LNCAP (cell line): Measurements from ENCODE around the gene SYCN.

Experiments
- TF ChIP-seq, protein P1 (sequence below): fragments of 450-650 bp; IDR thresholded peaks from 2 replicates; pipeline ENCODE4 v1.5.1; 2017; ENCODE audit warnings: mild to moderate bottlenecking

Gene SYCN

DNA sequence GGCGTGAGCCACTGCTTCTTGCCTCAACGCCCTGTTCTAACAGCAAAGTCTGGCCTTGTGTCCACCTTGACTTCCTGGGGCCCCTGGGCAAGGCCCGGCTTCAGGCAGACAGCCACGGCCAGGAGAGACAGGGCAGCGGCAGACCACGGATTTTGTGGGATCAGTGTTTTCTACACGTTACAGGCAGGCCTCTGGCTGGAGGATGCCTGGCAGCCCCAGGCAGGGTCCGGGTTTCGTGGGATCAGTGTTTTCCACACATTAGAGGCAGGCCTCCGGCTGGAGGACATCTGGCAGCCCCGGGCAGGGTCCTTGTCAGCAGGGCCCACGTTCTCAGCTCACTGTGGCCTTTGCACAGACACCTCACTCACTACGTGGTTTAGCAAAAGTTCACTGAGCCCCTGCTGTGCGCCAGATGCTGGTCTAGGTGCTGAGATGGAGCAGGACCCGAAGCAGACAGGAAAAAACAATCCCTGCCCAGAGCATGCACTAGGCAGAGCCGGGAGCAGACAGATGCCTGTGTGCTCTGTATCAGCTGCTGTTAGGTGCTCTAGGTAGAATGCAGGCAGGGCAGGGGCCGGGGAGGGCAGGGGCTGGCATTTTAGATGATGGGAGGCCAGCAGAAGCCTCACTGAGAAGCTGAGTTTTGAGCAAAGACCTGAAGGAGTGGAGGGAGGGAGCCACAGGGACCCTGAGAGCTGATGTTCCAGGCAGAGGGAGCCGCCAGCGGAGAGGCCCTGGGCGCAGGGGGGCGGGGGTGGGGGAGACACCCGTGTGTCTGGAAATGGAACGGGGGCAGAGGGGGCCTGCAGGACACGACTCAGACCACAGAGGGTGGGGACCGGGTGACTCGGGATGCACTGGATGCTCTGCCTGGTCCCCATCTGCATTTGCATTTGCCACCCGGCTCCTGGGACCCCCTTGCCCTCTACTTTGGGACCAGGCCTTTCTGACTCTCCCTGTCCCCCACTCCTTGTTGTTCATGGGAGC, 32.3 kb downstream of the SYCN start:
- TF ChIP-seq, protein P1, sequence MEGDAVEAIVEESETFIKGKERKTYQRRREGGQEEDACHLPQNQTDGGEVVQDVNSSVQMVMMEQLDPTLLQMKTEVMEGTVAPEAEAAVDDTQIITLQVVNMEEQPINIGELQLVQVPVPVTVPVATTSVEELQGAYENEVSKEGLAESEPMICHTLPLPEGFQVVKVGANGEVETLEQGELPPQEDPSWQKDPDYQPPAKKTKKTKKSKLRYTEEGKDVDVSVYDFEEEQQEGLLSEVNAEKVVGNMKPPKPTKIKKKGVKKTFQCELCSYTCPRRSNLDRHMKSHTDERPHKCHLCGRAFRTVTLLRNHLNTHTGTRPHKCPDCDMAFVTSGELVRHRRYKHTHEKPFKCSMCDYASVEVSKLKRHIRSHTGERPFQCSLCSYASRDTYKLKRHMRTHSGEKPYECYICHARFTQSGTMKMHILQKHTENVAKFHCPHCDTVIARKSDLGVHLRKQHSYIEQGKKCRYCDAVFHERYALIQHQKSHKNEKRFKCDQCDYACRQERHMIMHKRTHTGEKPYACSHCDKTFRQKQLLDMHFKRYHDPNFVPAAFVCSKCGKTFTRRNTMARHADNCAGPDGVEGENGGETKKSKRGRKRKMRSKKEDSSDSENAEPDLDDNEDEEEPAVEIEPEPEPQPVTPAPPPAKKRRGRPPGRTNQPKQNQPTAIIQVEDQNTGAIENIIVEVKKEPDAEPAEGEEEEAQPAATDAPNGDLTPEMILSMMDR: no peak

DNA sequence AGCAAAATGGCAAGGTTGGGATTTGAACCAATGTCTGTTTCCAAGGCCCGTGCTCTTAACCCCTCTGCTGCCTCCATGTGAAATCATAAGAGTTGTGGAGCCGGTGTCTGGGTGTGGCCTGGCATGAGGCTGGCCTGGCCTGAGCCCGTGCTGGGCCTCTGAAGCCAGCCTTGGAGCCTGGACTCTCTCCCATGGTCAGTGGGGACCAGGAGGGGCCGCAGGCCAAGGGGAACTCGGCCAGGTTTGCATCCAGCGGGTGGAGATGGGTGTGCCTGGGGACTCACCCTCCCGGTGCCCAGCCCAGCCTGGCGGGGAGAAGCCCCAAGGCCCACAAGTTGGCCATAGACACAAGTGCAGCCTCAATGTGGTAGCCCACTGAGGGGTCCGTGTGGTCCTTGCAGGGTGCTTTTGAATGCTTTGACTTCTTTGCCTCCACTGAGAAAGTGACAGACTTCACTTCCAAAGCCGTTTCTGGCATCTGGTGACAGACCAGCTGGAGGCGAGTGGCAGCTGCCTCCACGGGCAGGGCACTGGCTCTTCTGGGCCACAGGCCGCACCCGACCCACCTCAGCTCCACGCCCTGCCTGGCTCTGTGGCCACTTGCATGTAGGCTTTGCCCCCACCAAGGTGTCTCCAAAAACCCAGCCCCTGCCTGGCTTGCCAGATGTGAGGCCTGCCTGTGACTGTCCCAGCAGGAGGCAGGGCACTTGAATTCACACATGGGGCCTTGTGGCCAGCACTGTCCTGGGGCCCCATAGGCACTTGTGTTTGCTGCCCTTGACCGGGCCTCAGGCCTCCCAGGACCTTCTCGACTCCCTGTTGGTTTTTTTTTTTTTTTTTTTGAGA, 33.5 kb downstream of the SYCN start:
- TF ChIP-seq, protein P1: no peak

DNA sequence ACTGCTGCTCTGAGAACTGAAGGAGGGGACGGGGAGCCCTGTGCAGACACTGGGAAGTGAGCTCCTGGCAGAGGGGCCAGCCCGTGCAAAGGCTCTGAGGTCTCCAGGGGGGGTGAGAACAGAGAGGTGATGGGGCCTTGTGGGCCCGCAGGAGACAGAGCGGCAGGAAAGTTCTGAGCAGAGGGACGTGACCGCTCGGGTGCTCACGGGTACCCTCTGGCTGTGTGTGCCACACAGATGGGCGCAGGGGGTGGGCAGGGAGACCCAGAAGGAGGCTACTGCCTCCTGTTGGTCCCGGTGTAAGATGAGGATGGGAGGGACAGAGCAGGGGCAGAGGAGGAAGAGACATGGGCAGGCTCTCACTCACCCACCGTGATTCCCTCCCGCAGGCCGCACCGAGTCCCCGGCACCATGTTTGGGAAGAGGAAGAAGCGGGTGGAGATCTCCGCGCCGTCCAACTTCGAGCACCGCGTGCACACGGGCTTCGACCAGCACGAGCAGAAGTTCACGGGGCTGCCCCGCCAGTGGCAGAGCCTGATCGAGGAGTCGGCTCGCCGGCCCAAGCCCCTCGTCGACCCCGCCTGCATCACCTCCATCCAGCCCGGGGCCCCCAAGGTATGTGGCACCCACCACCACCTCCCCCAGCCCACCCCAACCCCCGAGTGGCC, 34.8 kb downstream of the SYCN start:
- TF ChIP-seq, protein P1: no peak

DNA sequence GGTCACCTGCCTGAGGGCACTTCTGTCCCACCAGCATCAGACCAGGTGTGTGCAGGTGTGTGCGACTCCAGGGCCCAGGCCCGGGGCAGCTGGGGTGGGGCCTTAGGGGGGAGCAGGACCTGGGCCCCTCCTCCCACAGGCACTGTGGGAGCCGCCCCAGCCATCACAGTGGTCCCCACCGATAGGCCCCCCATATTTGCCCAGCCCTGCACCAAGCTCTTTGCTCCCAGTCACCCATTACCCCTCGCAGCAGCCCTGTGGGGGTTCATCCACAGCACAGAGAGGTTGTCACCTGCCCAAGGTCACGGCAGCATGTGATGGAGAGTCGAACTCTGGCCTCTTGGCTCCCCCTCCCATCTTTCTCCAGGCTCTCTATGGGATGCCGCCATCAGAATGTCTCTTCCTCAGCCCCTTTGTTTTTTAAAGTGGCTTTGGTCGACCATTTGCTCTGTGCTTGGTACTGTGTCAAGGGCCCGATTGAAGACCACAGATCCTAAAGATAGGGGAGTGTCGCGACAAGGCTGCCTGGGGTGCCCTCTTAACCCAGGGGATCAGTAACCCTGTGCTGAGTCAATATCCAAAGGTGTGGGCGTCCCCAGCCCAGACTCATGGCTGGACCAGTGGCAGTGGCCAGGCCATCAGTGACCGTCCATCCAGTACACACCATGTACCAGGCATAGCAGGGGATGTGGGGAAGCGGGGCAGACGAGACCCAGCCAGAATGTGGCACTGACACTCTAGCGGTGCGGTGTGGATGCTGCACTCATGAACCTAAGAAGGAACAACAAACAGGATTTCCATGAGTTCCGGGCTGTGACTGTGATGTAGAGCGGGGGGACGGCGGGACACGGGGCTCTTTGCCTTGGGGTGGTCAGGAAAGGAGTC, 35.6 kb downstream of the SYCN start:
- TF ChIP-seq, protein P1: no peak

DNA sequence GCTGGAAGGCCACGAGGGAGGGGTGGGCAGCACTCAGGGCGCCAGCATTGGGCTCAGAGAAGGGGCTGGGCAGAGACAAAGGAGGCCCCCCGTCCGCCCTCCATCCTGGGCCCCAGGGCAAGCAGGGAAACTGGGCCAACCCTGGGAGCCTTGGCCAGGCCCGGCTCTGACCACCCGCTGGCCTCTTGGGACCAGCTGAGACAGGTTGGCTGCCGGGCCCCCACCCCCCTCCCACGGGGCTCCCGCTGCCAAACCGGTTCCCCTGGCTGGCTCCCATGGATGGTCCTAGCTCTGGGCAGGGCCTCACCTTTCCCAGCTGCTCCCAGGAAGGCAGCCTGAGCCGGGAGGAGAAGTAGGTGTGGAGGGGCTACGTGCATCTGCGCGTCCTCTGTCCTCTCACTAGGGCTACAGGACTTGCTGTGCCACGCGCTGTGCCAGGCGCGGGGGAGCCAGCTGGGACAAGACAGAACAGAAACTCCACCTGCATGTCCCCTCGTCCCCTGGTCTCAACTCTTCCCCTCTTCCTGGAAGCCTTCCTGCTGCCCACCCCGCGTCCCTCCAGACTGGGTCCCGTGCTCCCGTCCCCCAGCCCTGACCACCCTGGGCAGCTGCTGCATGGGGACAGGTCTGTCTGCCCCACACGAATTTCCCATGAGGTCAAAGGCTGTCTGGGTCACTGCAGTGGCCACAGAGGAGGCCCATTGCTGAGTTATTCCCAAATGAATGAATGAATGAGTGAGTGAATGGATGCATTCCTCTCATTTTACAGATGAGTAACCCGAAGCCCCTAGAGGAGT, 36.4 kb downstream of the SYCN start:
- TF ChIP-seq, protein P1: no peak

DNA sequence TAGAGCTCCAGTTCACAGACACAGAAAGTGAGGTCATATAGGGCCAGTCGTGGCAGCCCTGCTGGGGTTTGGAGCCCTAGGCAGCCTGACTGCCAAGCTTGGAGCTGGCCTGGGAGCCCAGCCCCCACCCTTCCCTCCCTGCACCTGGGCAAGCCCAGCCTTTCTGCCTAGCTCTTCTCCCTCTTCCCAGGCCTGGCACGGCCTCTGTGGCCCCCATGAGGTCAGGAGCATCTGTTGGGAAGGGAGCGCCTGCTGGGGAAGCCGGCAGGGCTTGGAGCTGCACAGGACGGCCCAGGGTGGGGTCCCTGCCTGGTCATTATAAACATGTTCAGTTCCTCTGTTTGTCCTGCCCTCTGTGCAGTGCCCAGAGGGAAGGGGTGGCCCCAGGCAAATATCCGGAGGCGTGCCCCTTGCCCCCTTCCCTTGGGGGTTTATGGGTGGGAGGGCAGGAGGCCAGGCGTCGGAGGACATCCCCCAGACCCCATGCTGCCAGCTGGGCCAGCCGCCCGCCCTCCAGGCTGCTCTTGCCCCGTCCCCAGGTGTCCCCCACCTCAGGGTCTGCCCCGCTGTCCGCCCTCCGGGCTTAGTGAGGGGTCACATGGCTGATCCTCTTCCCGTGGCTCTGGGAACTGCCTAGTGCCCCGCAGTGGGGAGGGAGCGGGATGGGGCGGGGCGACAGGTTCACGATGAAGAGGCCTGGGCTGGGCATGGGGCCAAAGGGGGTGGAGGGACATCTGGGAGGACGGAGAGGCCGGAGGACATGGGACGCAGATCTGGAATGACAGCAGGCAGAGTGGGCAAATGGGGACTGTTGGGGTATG, 37.3 kb downstream of the SYCN start:
- TF ChIP-seq, protein P1: no peak
